Measurements from ENCODE around the gene CDH16. TPM values are rescaled to one million over a fixed set of nuclear protein-coding genes. Genes with fewer than 3 reads are reported as not detected.

CDH16 gene
- total and polyA plus RNA-seq, 2 donors (not counting 1 experiment from before 2014, with no cell fraction given) = not detected

- H3K4me1 ChIP-seq (ENCODE audit: control insufficient read depth, extremely low read depth, insufficient read depth, low read length) = peaks cover 16% of the 10 kb centered on the region
- no peaks in the 10 kb centered on the region for H4K20me1 ChIP-seq (ENCODE audit: control insufficient read depth, extremely low read depth, insufficient read depth, low read length)
- peak overlapping the region; percentile 31 for H3K27ac ChIP-seq (ENCODE audit: insufficient read depth, low read length)
- no peaks in the 10 kb centered on the region for H3K27me3 ChIP-seq (ENCODE audit: control insufficient read depth, insufficient read depth, low read length)
- H3K4me2 ChIP-seq (ENCODE audit: extremely low read depth, insufficient read depth, low read length) = no peak overlapping the region
- no peaks in the 10 kb centered on the region for H3K79me2 ChIP-seq (ENCODE audit: control insufficient read depth, insufficient read depth, low read length)
- DNase-seq (ENCODE audit: low read depth in 2 of 2) = peak; percentile 64 to 68
- TF ChIP-seq CTCF (conservative IDR thresholded peaks at IDR 0.05 in 1 of 2, IDR thresholded peaks at IDR 0.05 in 1 of 2; ENCODE audit: low read depth in 1 of 2, low read length in 2 of 2) (no peak), EZH2 (IDR thresholded peaks at IDR 0.05; ENCODE audit: low read length, missing control alignments) (no peak)
- H3K9me3 ChIP-seq (ENCODE audit: control insufficient read depth, insufficient read depth, low read depth, low read length) = no peaks in the 10 kb centered on the region
- H3K36me3 ChIP-seq (ENCODE audit: control insufficient read depth, insufficient read depth, low read length) = no peaks in the 10 kb centered on the region
- no peak overlapping the region for H2AFZ ChIP-seq (ENCODE audit: low read length)
- H3K4me3 ChIP-seq (replicated peaks in 1 of 4; ENCODE audit: control extremely low read depth in 1 of 4, insufficient read depth in 1 of 4, low read depth in 3 of 4, low read length in 4 of 4) = no peak overlapping the region
- H3K9ac ChIP-seq (ENCODE audit: insufficient read depth, low read length) = no peak overlapping the region
Observed at GRCh38 chr16:66874079-66874775, 44.5 kb downstream of the CDH16 start.

GRCh38 chr16:66873685-66874055, 45.0 kb downstream of the CDH16 start:
- Histone ChIP-seq H3K36me3 (ENCODE audit: control insufficient read depth, insufficient read depth, low read length) (no peaks in the 10 kb centered on the region), H3K4me3 (replicated peaks in 1 of 4; ENCODE audit: control extremely low read depth in 1 of 4, insufficient read depth in 1 of 4, low read depth in 3 of 4, low read length in 4 of 4) (no peak overlapping the region), H3K4me2 (ENCODE audit: extremely low read depth, insufficient read depth, low read length) (no peak overlapping the region), H3K79me2 (ENCODE audit: control insufficient read depth, insufficient read depth, low read length) (no peaks in the 10 kb centered on the region), H3K9me3 (ENCODE audit: control insufficient read depth, insufficient read depth, low read depth, low read length) (no peaks in the 10 kb centered on the region), H3K27me3 (ENCODE audit: control insufficient read depth, insufficient read depth, low read length) (no peaks in the 10 kb centered on the region), H3K9ac (ENCODE audit: insufficient read depth, low read length) (no peak overlapping the region), H4K20me1 (ENCODE audit: control insufficient read depth, extremely low read depth, insufficient read depth, low read length) (no peaks in the 10 kb centered on the region), H3K27ac (ENCODE audit: insufficient read depth, low read length) (no peak overlapping the region), H2AFZ (ENCODE audit: low read length) (no peak overlapping the region), H3K4me1 (ENCODE audit: control insufficient read depth, extremely low read depth, insufficient read depth, low read length) (peaks cover 16% of the 10 kb centered on the region)
- TF ChIP-seq EZH2 (IDR thresholded peaks at IDR 0.05; ENCODE audit: low read length, missing control alignments) (no peak), CTCF (conservative IDR thresholded peaks at IDR 0.05 in 1 of 2, IDR thresholded peaks at IDR 0.05 in 1 of 2; ENCODE audit: low read depth in 1 of 2, low read length in 2 of 2) (no peak)
- no peak for DNase-seq (ENCODE audit: low read depth in 2 of 2)

- H3K27ac ChIP-seq (ENCODE audit: insufficient read depth, low read length) = peak overlapping the region; percentile 52
- H3K4me1 ChIP-seq (ENCODE audit: control insufficient read depth, extremely low read depth, insufficient read depth, low read length) = peaks cover 16% of the 10 kb centered on the region
- peak overlapping the region; percentile 90 for H2AFZ ChIP-seq (ENCODE audit: low read length)
- H3K9ac ChIP-seq (ENCODE audit: insufficient read depth, low read length) = peak overlapping the region; percentile 26
- H3K4me2 ChIP-seq (ENCODE audit: extremely low read depth, insufficient read depth, low read length) = peak overlapping the region; percentile 95
- no peaks in the 10 kb centered on the region for H3K27me3 ChIP-seq (ENCODE audit: control insufficient read depth, insufficient read depth, low read length)
- H4K20me1 ChIP-seq (ENCODE audit: control insufficient read depth, extremely low read depth, insufficient read depth, low read length) = no peaks in the 10 kb centered on the region
- no peaks in the 10 kb centered on the region for H3K9me3 ChIP-seq (ENCODE audit: control insufficient read depth, insufficient read depth, low read depth, low read length)
- DNase-seq (ENCODE audit: low read depth in 2 of 2) = peak; percentile 97 to 100
- H3K36me3 ChIP-seq (ENCODE audit: control insufficient read depth, insufficient read depth, low read length) = no peaks in the 10 kb centered on the region
- peak; percentile 82 to 87 for TF ChIP-seq CTCF (conservative IDR thresholded peaks at IDR 0.05 in 1 of 2, IDR thresholded peaks at IDR 0.05 in 1 of 2; ENCODE audit: low read depth in 1 of 2, low read length in 2 of 2)
- TF ChIP-seq EZH2 (IDR thresholded peaks at IDR 0.05; ENCODE audit: low read length, missing control alignments) = no peak
- H3K79me2 ChIP-seq (ENCODE audit: control insufficient read depth, insufficient read depth, low read length) = no peaks in the 10 kb centered on the region
- peak overlapping the region; percentile 15 to 54 (median 33) for H3K4me3 ChIP-seq (replicated peaks in 1 of 4; ENCODE audit: control extremely low read depth in 1 of 4, insufficient read depth in 1 of 4, low read depth in 3 of 4, low read length in 4 of 4)
Observed at GRCh38 chr16:66872943-66873684, 45.6 kb downstream of the CDH16 start.

Measured in fibroblast of lung (primary cell).